GM23248 (cell line): ENCODE measurements around the gene PRLHR. TPM values are rescaled to one million over a fixed set of nuclear protein-coding genes. Genes with fewer than 3 reads are reported as not detected.

Experiments used
- DNase-seq: peaks from one replicate; pipeline ENCODE4 v3.0.0-alpha.2; 2015
- H2AFZ ChIP-seq: fragments of 200-600 bp; sonication (generic); 2 replicates; pipeline ENCODE4 v1.6.1; 2016; ENCODE audit warnings: antibody characterized with exemption
- H3F3A ChIP-seq: fragments of 200-600 bp; sonication (generic); 2 replicates; pipeline ENCODE4 v1.6.1; 2016; ENCODE audit warnings: mild to moderate bottlenecking, antibody characterized with exemption, mixed run types; ENCODE audit not compliant: insufficient read depth
- H3K27ac ChIP-seq: fragments of 200-600 bp; sonication (generic); 2 replicates; pipeline ENCODE4 v1.5.1; 2016; ENCODE audit warnings: mild to moderate bottlenecking
- H3K27me3 ChIP-seq: fragments of 200-600 bp; sonication (generic); replicated peaks from 2 replicates; pipeline ENCODE4 v1.6.1; 2016; ENCODE audit warnings: mild to moderate bottlenecking; ENCODE audit not compliant: insufficient read depth
- H3K36me3 ChIP-seq: fragments of 200-600 bp; sonication (generic); 2 replicates; pipeline ENCODE4 v1.6.1; 2016; ENCODE audit warnings: low read depth, mild to moderate bottlenecking
- H3K4me1 ChIP-seq: fragments of 200-600 bp; sonication (generic); 2 replicates; pipeline ENCODE4 v1.6.1; 2016; ENCODE audit warnings: mild to moderate bottlenecking; ENCODE audit not compliant: insufficient read depth
- H3K4me2 ChIP-seq: fragments of 200-600 bp; sonication (generic); one replicate; pipeline ENCODE4 v1.6.1; 2016; ENCODE audit warnings: mild to moderate bottlenecking; ENCODE audit not compliant: unreplicated experiment
- H3K4me3 ChIP-seq: fragments of 200-600 bp; sonication (generic); 2 replicates; pipeline ENCODE4 v1.5.1; 2016; ENCODE audit warnings: mild to moderate bottlenecking
- H3K79me2 ChIP-seq: fragments of 200-600 bp; sonication (generic); 2 replicates; pipeline ENCODE4 v1.6.1; 2016; ENCODE audit warnings: mild to moderate bottlenecking; ENCODE audit not compliant: insufficient read depth
- H3K9ac ChIP-seq: fragments of 200-600 bp; sonication (generic); 2 replicates; pipeline ENCODE4 v1.6.1; 2016; ENCODE audit warnings: mild to moderate bottlenecking
- H3K9me2 ChIP-seq: fragments of 200-600 bp; sonication (generic); 2 replicates; pipeline ENCODE4 v1.6.1; 2016; ENCODE audit warnings: mixed run types, mild to moderate bottlenecking, moderate library complexity; ENCODE audit not compliant: insufficient read depth
- H3K9me3 ChIP-seq: fragments of 200-600 bp; sonication (generic); one replicate; pipeline ENCODE4 v1.6.1; 2017; ENCODE audit warnings: low read depth
- H4K20me1 ChIP-seq: fragments of 200-600 bp; sonication (generic); 2 replicates; pipeline ENCODE4 v1.6.0; 2016; ENCODE audit not compliant: insufficient read depth
- EZH2 ChIP-seq: fragments of 200-600 bp; sonication (generic); IDR thresholded peaks from 2 replicates; pipeline ENCODE4 v1.6.1; 2018; ENCODE audit warnings: antibody characterized with exemption, mild to moderate bottlenecking; ENCODE audit not compliant: insufficient read depth, poor library complexity, severe bottlenecking
- EZH2phosphoT487 ChIP-seq: fragments of 200-600 bp; sonication (generic); IDR thresholded peaks from 2 replicates; pipeline ENCODE4 v1.6.1; 2018; ENCODE audit warnings: antibody characterized with exemption, moderate library complexity, mild to moderate bottlenecking, low read depth; ENCODE audit not compliant: insufficient read depth
- WGBS, 2 experiments: methylation state at CpG; one replicate each; pipeline ENCODE4 v1.1.6; 2015 to 2017; ENCODE audit warnings: low lambda C conversion rate in 2 of 2, low coverage in 1 of 2; ENCODE audit errors: missing lambda C conversion rate in 2 of 2; 5-methylcytosine and 5-hydroxymethylcytosine counted together
- in situ Hi-C: fragments of 300-500 bp; cut with MboI; formaldehyde crosslinking; loops from 2 replicates; pipeline ENCODE4 v1.15.0; 2020
- polyA plus RNA-seq: library from polyadenylated mRNA; unstranded; fragments of >200 nt; fragmentation: Nextera tagmentation; extraction: Ambion mirVana; gene quantifications from 2 replicates; pipeline ENCODE4 v1.2.1, GENCODE V29; 2016
- total RNA-seq: library from RNA; depleted of rRNA; stranded (reverse); fragments of >200 nt; shearing (Covaris generic); gene quantifications from 2 replicates; pipeline ENCODE4 v1.2.3, GENCODE V29; 2014; rRNA removed

Gene PRLHR
- total and polyA plus RNA-seq, 2 experiments from 2014 or later: not detected

GRCh38 chr10:118542205-118542604 lies 53.2 kb downstream of the PRLHR start:
- no peaks in the 10 kb centered on the region for H3K9me2 ChIP-seq
- WGBS, 2 experiments: 83 to 85% methylated on average over 1 of the region's 1 CpG
- no peak overlapping the region for H3K9ac ChIP-seq
- no peak overlapping the region for H3K27ac ChIP-seq
- DNase-seq: no peak
- in situ Hi-C loops: no loop called here
- no peaks in the 10 kb centered on the region for H3K4me1 ChIP-seq
- no peak overlapping the region for H2AFZ ChIP-seq
- H4K20me1 ChIP-seq: no peaks in the 10 kb centered on the region
- no peaks in the 10 kb centered on the region for H3K36me3 ChIP-seq
- no peaks in the 10 kb centered on the region for H3F3A ChIP-seq
- H3K27me3 ChIP-seq: no peaks in the 10 kb centered on the region; the same call in 1 of the 2 replicates
- H3K4me2 ChIP-seq: no peak overlapping the region
- H3K4me3 ChIP-seq: no peak overlapping the region
- TF ChIP-seq EZH2 (no peak), EZH2phosphoT487 (no peak)
- no peaks in the 10 kb centered on the region for H3K79me2 ChIP-seq
- no peaks in the 10 kb centered on the region for H3K9me3 ChIP-seq

DNA sequence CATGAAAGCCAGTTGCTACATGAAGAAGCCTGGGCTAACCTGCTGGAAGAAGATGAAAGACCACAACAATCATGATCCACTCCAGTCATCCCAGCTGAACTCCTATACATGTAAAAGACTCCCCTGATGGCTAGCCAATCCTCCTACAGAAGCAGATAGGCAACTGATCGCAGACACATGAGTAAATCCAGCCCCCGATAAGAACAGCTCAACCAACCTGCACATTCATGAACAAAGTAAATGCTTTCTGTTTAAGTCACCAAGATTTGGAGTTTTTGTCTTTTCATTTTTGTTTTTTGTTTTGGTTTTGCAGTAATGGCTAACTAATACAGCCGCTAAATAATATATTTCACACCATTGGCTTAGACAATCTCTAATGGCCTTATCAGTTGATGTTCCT lies 53.7 kb downstream of the PRLHR start:
- in situ Hi-C loops: no loop called here
- no peaks in the 10 kb centered on the region for H3K4me1 ChIP-seq
- 69 to 82% methylated on average over 3 of the region's 3 CpGs for WGBS, 2 experiments

More for the DNA sequence above, 53.7 kb downstream of the PRLHR start:
- H2AFZ ChIP-seq: no peak overlapping the region
- H3K36me3 ChIP-seq: no peaks in the 10 kb centered on the region
- H3K4me3 ChIP-seq: no peak overlapping the region
- H3K9me3 ChIP-seq: no peaks in the 10 kb centered on the region
- no peaks in the 10 kb centered on the region for H3K79me2 ChIP-seq
- no peaks in the 10 kb centered on the region for H3K9me2 ChIP-seq
- no peak overlapping the region for H3K4me2 ChIP-seq
- no peaks in the 10 kb centered on the region for H4K20me1 ChIP-seq
- no peaks in the 10 kb centered on the region for H3F3A ChIP-seq
- no peaks in the 10 kb centered on the region; the same call in 1 of the 2 replicates for H3K27me3 ChIP-seq
- no peak overlapping the region for H3K27ac ChIP-seq
- TF ChIP-seq EZH2: no peak
- TF ChIP-seq EZH2phosphoT487: no peak
- DNase-seq: no peak
- H3K9ac ChIP-seq: no peak overlapping the region

Other genes with a start within 250 kb of the PRLHR start
- 14.8 and 18.8 TPM in 2 replicates for gene CACUL1, start 159.3 kb upstream of the PRLHR start, total RNA-seq
- gene CACUL1, start 159.3 kb upstream of the PRLHR start, polyA plus RNA-seq: 26.3 and 27.1 TPM in 2 replicates